NB4 (cell line): ENCODE measurements around the gene HOXC13.

ENCODE experiments used
- MYC ChIP-seq: IDR thresholded peaks from 2 replicates; pipeline ENCODE4 v1.6.1; 2011; ENCODE audit warnings: low read depth, low read length
- POLR2A ChIP-seq: IDR thresholded peaks from 2 replicates; pipeline ENCODE4 v1.6.1; 2011; ENCODE audit warnings: mild to moderate bottlenecking; ENCODE audit not compliant: insufficient read length; ENCODE audit errors: extremely low read depth
- TF ChIP-seq, protein P1 (sequence below): IDR thresholded peaks from one replicate; pipeline ENCODE4 v1.5.1; 2012; ENCODE audit warnings: low read depth, low read length
- TF ChIP-seq, protein P2 (sequence below): IDR thresholded peaks from 2 replicates; pipeline ENCODE4 v1.6.1; 2011; ENCODE audit warnings: low read depth, low read length

DNA sequence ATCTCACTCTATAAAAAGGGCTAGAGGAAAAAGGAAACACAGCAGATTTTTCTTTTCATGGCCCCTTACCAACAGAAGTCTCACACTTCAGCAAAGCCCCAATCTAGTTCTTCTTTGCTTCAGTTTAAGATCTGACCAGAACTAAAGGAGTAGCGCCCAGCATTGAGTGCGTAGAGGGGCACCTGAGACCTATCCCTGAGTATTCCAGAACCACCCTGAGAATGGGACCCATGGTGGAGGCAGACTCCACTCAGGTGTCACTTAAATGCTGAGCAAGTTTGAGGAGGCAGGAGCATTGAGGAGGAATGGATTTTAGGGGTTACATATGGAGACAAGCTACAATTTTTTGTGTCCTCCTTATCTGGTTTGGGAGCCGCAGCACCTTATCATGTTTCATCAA is 32.5 kb downstream of the HOXC13 start:
- TF ChIP-seq, protein P1, sequence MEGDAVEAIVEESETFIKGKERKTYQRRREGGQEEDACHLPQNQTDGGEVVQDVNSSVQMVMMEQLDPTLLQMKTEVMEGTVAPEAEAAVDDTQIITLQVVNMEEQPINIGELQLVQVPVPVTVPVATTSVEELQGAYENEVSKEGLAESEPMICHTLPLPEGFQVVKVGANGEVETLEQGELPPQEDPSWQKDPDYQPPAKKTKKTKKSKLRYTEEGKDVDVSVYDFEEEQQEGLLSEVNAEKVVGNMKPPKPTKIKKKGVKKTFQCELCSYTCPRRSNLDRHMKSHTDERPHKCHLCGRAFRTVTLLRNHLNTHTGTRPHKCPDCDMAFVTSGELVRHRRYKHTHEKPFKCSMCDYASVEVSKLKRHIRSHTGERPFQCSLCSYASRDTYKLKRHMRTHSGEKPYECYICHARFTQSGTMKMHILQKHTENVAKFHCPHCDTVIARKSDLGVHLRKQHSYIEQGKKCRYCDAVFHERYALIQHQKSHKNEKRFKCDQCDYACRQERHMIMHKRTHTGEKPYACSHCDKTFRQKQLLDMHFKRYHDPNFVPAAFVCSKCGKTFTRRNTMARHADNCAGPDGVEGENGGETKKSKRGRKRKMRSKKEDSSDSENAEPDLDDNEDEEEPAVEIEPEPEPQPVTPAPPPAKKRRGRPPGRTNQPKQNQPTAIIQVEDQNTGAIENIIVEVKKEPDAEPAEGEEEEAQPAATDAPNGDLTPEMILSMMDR, result no peak
- TF ChIP-seq POLR2A (no peak), MYC (no peak)
- TF ChIP-seq, protein P2, sequence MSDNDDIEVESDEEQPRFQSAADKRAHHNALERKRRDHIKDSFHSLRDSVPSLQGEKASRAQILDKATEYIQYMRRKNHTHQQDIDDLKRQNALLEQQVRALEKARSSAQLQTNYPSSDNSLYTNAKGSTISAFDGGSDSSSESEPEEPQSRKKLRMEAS, result no peak
